Measurements from ENCODE around the gene RBM18.

The RBM18 gene

GRCh38 chr9:122281368-122281767 is 16.7 kb upstream of the RBM18 start:
- no peak for TF ChIP-seq CTCF (IDR thresholded peaks at IDR 0.05; ENCODE audit: insufficient read depth, low read length, missing control alignments)
- POLR2A ChIA-PET: no interaction called here
- H3K4me3 ChIP-seq (ENCODE audit: low read depth, low read length): no peak overlapping the region
- CTCF ChIA-PET: interaction anchor here (1.0 to 1.6 kb wide), 3 partner anchors 69 to 183 kb away, joined by 4 to 6 read pairs (median 4); no protein-coding TSS in a partner anchor
- no peak for DNase-seq (ENCODE audit: low read depth, low spot score)

GRCh38 chr9:122277285-122277897 is 12.8 kb upstream of the RBM18 start:
- DNase-seq (ENCODE audit: low read depth, low spot score): no peak
- no peak for TF ChIP-seq CTCF (IDR thresholded peaks at IDR 0.05; ENCODE audit: insufficient read depth, low read length, missing control alignments)
- POLR2A ChIA-PET: no interaction called here
- CTCF ChIA-PET: no interaction called here
- no peak overlapping the region for H3K4me3 ChIP-seq (ENCODE audit: low read depth, low read length)

GRCh38 chr9:122276096-122276495 is 11.5 kb upstream of the RBM18 start:
- CTCF ChIA-PET: interaction anchor here (0.5 kb wide), 1 partner anchor 150 kb away, joined by 3 read pairs; no protein-coding TSS in a partner anchor
- TF ChIP-seq CTCF (IDR thresholded peaks at IDR 0.05; ENCODE audit: insufficient read depth, low read length, missing control alignments): no peak
- no peak for DNase-seq (ENCODE audit: low read depth, low spot score)
- POLR2A ChIA-PET: interaction anchor here (0.8 kb wide), 1 partner anchor 42 kb away, joined by 3 read pairs; no protein-coding TSS in a partner anchor
- H3K4me3 ChIP-seq (ENCODE audit: low read depth, low read length): no peak overlapping the region

DNA sequence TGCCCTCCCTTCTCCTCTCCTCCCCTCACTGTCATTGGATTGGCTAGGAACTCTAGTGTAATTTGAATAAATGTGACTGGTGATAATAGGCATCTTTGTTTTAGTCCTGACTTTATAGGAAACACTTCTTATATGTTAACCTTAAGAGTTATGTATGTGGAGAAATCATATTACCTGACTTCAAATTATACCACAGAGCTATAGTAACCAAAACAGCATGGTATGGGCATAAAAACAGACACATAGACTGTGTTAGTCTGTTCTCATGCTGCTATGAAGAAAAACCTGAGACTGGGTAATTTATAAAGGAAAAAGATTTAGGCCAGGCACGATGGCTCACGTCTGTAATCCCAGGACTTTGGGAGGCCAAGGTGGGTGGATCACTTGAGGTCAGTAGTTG is 9.4 kb upstream of the RBM18 start:
- CTCF ChIA-PET: no interaction called here
- POLR2A ChIA-PET: no interaction called here
- no peak overlapping the region for H3K4me3 ChIP-seq (ENCODE audit: low read depth, low read length)
- TF ChIP-seq CTCF (IDR thresholded peaks at IDR 0.05; ENCODE audit: insufficient read depth, low read length, missing control alignments): no peak
- no peak for DNase-seq (ENCODE audit: low read depth, low spot score)

DNA sequence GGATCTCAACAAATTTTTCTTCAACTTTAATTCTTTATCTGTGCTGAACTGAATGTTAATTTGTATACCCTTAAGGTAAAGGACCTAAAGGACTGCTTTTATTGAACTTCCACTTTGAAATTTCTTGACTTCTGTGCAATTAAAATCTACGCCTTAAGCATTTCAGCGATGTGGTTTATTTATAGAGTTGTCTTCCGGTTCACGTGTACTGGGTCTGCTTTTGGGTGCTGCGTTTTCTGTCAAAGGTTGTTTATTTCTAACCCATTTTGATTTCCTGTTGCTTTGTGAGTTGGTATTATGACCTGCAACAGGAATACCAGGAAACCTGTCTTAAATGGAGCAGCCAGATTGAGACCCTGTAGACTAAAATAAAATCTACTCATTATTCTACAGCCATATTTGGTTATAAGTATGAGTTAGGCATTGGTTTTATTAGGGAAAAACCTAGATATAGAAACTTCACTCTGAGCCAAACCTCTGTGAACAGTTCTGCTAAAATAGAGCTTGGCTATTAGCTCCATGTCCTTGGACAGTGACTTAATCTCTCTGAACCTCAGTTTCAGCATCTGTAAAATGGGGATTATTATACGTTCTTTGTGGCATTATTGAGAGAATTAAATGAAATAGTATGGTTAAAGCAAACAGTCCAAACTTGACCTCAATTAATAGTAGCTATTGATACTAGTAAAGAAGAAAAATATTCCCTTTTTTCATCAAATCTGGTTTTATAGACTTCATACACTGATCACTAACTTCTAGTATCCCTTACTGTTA is 3.6 kb upstream of the RBM18 start:
- no peak overlapping the region for H3K4me3 ChIP-seq (ENCODE audit: low read depth, low read length)
- CTCF ChIA-PET: interaction anchor here (1.0 to 1.4 kb wide), 2 partner anchors 145 to 581 kb away, joined by 3 read pairs; no protein-coding TSS in a partner anchor
- no peak for DNase-seq (ENCODE audit: low read depth, low spot score)
- POLR2A ChIA-PET: no interaction called here
- no peak for TF ChIP-seq CTCF (IDR thresholded peaks at IDR 0.05; ENCODE audit: insufficient read depth, low read length, missing control alignments)

Measured in AG04449 (cell line).